ENCODE measurements around the gene SULF2. TPM values are rescaled to one million over a fixed set of nuclear protein-coding genes. Genes with fewer than 3 reads are reported as not detected.
A peak's percentile ranks its signal among the peaks of the same experiment; 100 is the strongest.

Gene SULF2
- total and polyA plus RNA-seq, 2 donors, result 9.3 to 94.0 TPM

GRCh38 chr20:47753576-47754387 lies 31.5 kb downstream of the SULF2 start:
- WGBS, result 96% methylated on average over 14 of the region's 14 CpGs
- Histone ChIP-seq H3K27ac (ENCODE audit: low read depth in 1 of 2, low read length in 1 of 2) (no peak overlapping the region), H3K9me3 (ENCODE audit: control insufficient read depth in 2 of 2, insufficient read depth in 1 of 2, low read length in 1 of 2) (no peaks in the 10 kb centered on the region), H3K27me3 (ENCODE audit: control insufficient read depth in 2 of 2, insufficient read depth in 1 of 2, low read length in 1 of 2) (peaks cover 0 to 2% of the 10 kb centered on the region in 2 donors), H3K36me3 (ENCODE audit: control insufficient read depth in 2 of 2, insufficient read depth in 2 of 2, low read length in 1 of 2) (no peaks in the 10 kb centered on the region), H3K4me1 (ENCODE audit: control insufficient read depth in 2 of 2, insufficient read depth in 2 of 2, low read length in 2 of 2) (peaks cover 7 to 10% of the 10 kb centered on the region in 2 donors), H3K4me3 (ENCODE audit: low read length in 2 of 2) (no peak overlapping the region)
- no peak for DNase-seq (ENCODE audit: low read depth in 6 of 9, low spot score in 9 of 9)

GRCh38 chr20:47751449-47751848 lies 33.8 kb downstream of the SULF2 start:
- no peaks in the 10 kb centered on the region for H3K27me3 ChIP-seq (ENCODE audit: control insufficient read depth in 2 of 2, insufficient read depth in 1 of 2, low read length in 1 of 2)
- no peaks in the 10 kb centered on the region for H3K36me3 ChIP-seq (ENCODE audit: control insufficient read depth in 2 of 2, insufficient read depth in 2 of 2, low read length in 1 of 2)
- H3K9me3 ChIP-seq (ENCODE audit: control insufficient read depth in 2 of 2, insufficient read depth in 1 of 2, low read length in 1 of 2), result no peaks in the 10 kb centered on the region
- H3K4me1 ChIP-seq (ENCODE audit: control insufficient read depth in 2 of 2, insufficient read depth in 2 of 2, low read length in 2 of 2), result peaks cover 15 to 22% of the 10 kb centered on the region in 2 donors
- no peak for DNase-seq (ENCODE audit: low read depth in 6 of 9, low spot score in 9 of 9)
- H3K27ac ChIP-seq (ENCODE audit: low read depth in 1 of 2, low read length in 1 of 2), result no peak overlapping the region
- no peak overlapping the region for H3K4me3 ChIP-seq (ENCODE audit: low read length in 2 of 2)
- WGBS, result 98% methylated on average over 5 of the region's 5 CpGs

GRCh38 chr20:47749339-47749738 lies 35.9 kb downstream of the SULF2 start:
- DNase-seq (ENCODE audit: low read depth in 6 of 9, low spot score in 9 of 9), result no peak
- Histone ChIP-seq H3K36me3 (ENCODE audit: control insufficient read depth in 2 of 2, insufficient read depth in 2 of 2, low read length in 1 of 2) (no peaks in the 10 kb centered on the region), H3K27ac (ENCODE audit: low read depth in 1 of 2, low read length in 1 of 2) (peak overlapping the region in 1 of 2 donors; percentile 76), H3K27me3 (ENCODE audit: control insufficient read depth in 2 of 2, insufficient read depth in 1 of 2, low read length in 1 of 2) (no peaks in the 10 kb centered on the region), H3K4me1 (ENCODE audit: control insufficient read depth in 2 of 2, insufficient read depth in 2 of 2, low read length in 2 of 2) (peaks cover 15 to 22% of the 10 kb centered on the region in 2 donors), H3K4me3 (ENCODE audit: low read length in 2 of 2) (no peak overlapping the region), H3K9me3 (ENCODE audit: control insufficient read depth in 2 of 2, insufficient read depth in 1 of 2, low read length in 1 of 2) (no peaks in the 10 kb centered on the region)
- WGBS, result 87% methylated on average over 4 of the region's 4 CpGs

- Histone ChIP-seq H3K36me3 (ENCODE audit: control insufficient read depth in 2 of 2, insufficient read depth in 2 of 2, low read length in 1 of 2) (no peaks in the 10 kb centered on the region), H3K4me1 (ENCODE audit: control insufficient read depth in 2 of 2, insufficient read depth in 2 of 2, low read length in 2 of 2) (peaks cover 15 to 22% of the 10 kb centered on the region in 2 donors), H3K4me3 (ENCODE audit: low read length in 2 of 2) (no peak overlapping the region), H3K27me3 (ENCODE audit: control insufficient read depth in 2 of 2, insufficient read depth in 1 of 2, low read length in 1 of 2) (no peaks in the 10 kb centered on the region), H3K27ac (ENCODE audit: low read depth in 1 of 2, low read length in 1 of 2) (peak overlapping the region; percentile 54 to 76), H3K9me3 (ENCODE audit: control insufficient read depth in 2 of 2, insufficient read depth in 1 of 2, low read length in 1 of 2) (no peaks in the 10 kb centered on the region)
- WGBS, result 2% methylated on average over 5 of the region's 5 CpGs
- peak in 8 of 9 donors; percentile 39 to 85 (median 67) for DNase-seq (ENCODE audit: low read depth in 6 of 9, low spot score in 9 of 9)
Observed at GRCh38 chr20:47748823-47749222, 36.5 kb downstream of the SULF2 start.

- 94% methylated on average over 6 of the region's 6 CpGs for WGBS
- Histone ChIP-seq H3K27me3 (ENCODE audit: control insufficient read depth in 2 of 2, insufficient read depth in 1 of 2, low read length in 1 of 2) (no peaks in the 10 kb centered on the region), H3K27ac (ENCODE audit: low read depth in 1 of 2, low read length in 1 of 2) (no peak overlapping the region), H3K4me3 (ENCODE audit: low read length in 2 of 2) (no peak overlapping the region), H3K4me1 (ENCODE audit: control insufficient read depth in 2 of 2, insufficient read depth in 2 of 2, low read length in 2 of 2) (peaks cover 15 to 22% of the 10 kb centered on the region in 2 donors), H3K9me3 (ENCODE audit: control insufficient read depth in 2 of 2, insufficient read depth in 1 of 2, low read length in 1 of 2) (no peaks in the 10 kb centered on the region), H3K36me3 (ENCODE audit: control insufficient read depth in 2 of 2, insufficient read depth in 2 of 2, low read length in 1 of 2) (no peaks in the 10 kb centered on the region)
- DNase-seq (ENCODE audit: low read depth in 6 of 9, low spot score in 9 of 9), result no peak
Observed at GRCh38 chr20:47748069-47748468, 37.2 kb downstream of the SULF2 start.

GRCh38 chr20:47747669-47748031 lies 37.6 kb downstream of the SULF2 start:
- H3K27me3 ChIP-seq (ENCODE audit: control insufficient read depth in 2 of 2, insufficient read depth in 1 of 2, low read length in 1 of 2), result no peaks in the 10 kb centered on the region
- no peak overlapping the region for H3K27ac ChIP-seq (ENCODE audit: low read depth in 1 of 2, low read length in 1 of 2)
- DNase-seq (ENCODE audit: low read depth in 6 of 9, low spot score in 9 of 9), result no peak
- H3K9me3 ChIP-seq (ENCODE audit: control insufficient read depth in 2 of 2, insufficient read depth in 1 of 2, low read length in 1 of 2), result no peaks in the 10 kb centered on the region
- WGBS, result 98% methylated on average over 10 of the region's 10 CpGs
- no peaks in the 10 kb centered on the region for H3K36me3 ChIP-seq (ENCODE audit: control insufficient read depth in 2 of 2, insufficient read depth in 2 of 2, low read length in 1 of 2)
- peaks cover 15 to 22% of the 10 kb centered on the region in 2 donors for H3K4me1 ChIP-seq (ENCODE audit: control insufficient read depth in 2 of 2, insufficient read depth in 2 of 2, low read length in 2 of 2)
- no peak overlapping the region for H3K4me3 ChIP-seq (ENCODE audit: low read length in 2 of 2)

- Histone ChIP-seq H3K9me3 (ENCODE audit: control insufficient read depth in 2 of 2, insufficient read depth in 1 of 2, low read length in 1 of 2) (no peaks in the 10 kb centered on the region), H3K36me3 (ENCODE audit: control insufficient read depth in 2 of 2, insufficient read depth in 2 of 2, low read length in 1 of 2) (no peaks in the 10 kb centered on the region), H3K27ac (ENCODE audit: low read depth in 1 of 2, low read length in 1 of 2) (no peak overlapping the region), H3K27me3 (ENCODE audit: control insufficient read depth in 2 of 2, insufficient read depth in 1 of 2, low read length in 1 of 2) (no peaks in the 10 kb centered on the region), H3K4me1 (ENCODE audit: control insufficient read depth in 2 of 2, insufficient read depth in 2 of 2, low read length in 2 of 2) (peaks cover 15 to 22% of the 10 kb centered on the region in 2 donors), H3K4me3 (ENCODE audit: low read length in 2 of 2) (no peak overlapping the region)
- no peak for DNase-seq (ENCODE audit: low read depth in 6 of 9, low spot score in 9 of 9)
- WGBS, result 97% methylated on average over 4 of the region's 4 CpGs
Observed at GRCh38 chr20:47744803-47745202, 40.5 kb downstream of the SULF2 start.

GRCh38 chr20:47743671-47744070 lies 41.6 kb downstream of the SULF2 start:
- 96% methylated on average over 7 of the region's 7 CpGs for WGBS
- Histone ChIP-seq H3K36me3 (ENCODE audit: control insufficient read depth in 2 of 2, insufficient read depth in 2 of 2, low read length in 1 of 2) (no peaks in the 10 kb centered on the region), H3K4me3 (ENCODE audit: low read length in 2 of 2) (no peak overlapping the region), H3K27me3 (ENCODE audit: control insufficient read depth in 2 of 2, insufficient read depth in 1 of 2, low read length in 1 of 2) (no peaks in the 10 kb centered on the region), H3K27ac (ENCODE audit: low read depth in 1 of 2, low read length in 1 of 2) (no peak overlapping the region), H3K4me1 (ENCODE audit: control insufficient read depth in 2 of 2, insufficient read depth in 2 of 2, low read length in 2 of 2) (peaks cover 8 to 10% of the 10 kb centered on the region in 2 donors), H3K9me3 (ENCODE audit: control insufficient read depth in 2 of 2, insufficient read depth in 1 of 2, low read length in 1 of 2) (no peaks in the 10 kb centered on the region)
- no peak for DNase-seq (ENCODE audit: low read depth in 6 of 9, low spot score in 9 of 9)

- WGBS, result 93% methylated on average over 22 of the region's 22 CpGs
- H3K27ac ChIP-seq (ENCODE audit: low read depth in 1 of 2, low read length in 1 of 2), result no peak overlapping the region
- no peaks in the 10 kb centered on the region for H3K9me3 ChIP-seq (ENCODE audit: control insufficient read depth in 2 of 2, insufficient read depth in 1 of 2, low read length in 1 of 2)
- no peak overlapping the region for H3K4me3 ChIP-seq (ENCODE audit: low read length in 2 of 2)
- H3K36me3 ChIP-seq (ENCODE audit: control insufficient read depth in 2 of 2, insufficient read depth in 2 of 2, low read length in 1 of 2), result no peaks in the 10 kb centered on the region
- no peaks in the 10 kb centered on the region for H3K4me1 ChIP-seq (ENCODE audit: control insufficient read depth in 2 of 2, insufficient read depth in 2 of 2, low read length in 2 of 2)
- H3K27me3 ChIP-seq (ENCODE audit: control insufficient read depth in 2 of 2, insufficient read depth in 1 of 2, low read length in 1 of 2), result no peaks in the 10 kb centered on the region
- no peak for DNase-seq (ENCODE audit: low read depth in 6 of 9, low spot score in 9 of 9)
Observed at GRCh38 chr20:47741669-47742608, 43.3 kb downstream of the SULF2 start.
